Pons (tissue), 1 donor: ENCODE data around the gene FLNB.
"Not testable (repeated sequence)": the region's sequence is repeated elsewhere in the genome, so short reads cannot be mapped to it uniquely, and the experiment has no call there.

Experiments used
- DNase-seq: peaks from one replicate; pipeline ENCODE4 v3.0.0-alpha.2; 2016; ENCODE audit warnings: low spot score

FLNB gene

GRCh38 chr3:57982561-57983243 lies 25.5 kb upstream of the FLNB start:
- peak; percentile 53 for DNase-seq

- DNase-seq, result peak; percentile 83
Observed at GRCh38 chr3:57983734-57984518, 24.3 kb upstream of the FLNB start.

DNA sequence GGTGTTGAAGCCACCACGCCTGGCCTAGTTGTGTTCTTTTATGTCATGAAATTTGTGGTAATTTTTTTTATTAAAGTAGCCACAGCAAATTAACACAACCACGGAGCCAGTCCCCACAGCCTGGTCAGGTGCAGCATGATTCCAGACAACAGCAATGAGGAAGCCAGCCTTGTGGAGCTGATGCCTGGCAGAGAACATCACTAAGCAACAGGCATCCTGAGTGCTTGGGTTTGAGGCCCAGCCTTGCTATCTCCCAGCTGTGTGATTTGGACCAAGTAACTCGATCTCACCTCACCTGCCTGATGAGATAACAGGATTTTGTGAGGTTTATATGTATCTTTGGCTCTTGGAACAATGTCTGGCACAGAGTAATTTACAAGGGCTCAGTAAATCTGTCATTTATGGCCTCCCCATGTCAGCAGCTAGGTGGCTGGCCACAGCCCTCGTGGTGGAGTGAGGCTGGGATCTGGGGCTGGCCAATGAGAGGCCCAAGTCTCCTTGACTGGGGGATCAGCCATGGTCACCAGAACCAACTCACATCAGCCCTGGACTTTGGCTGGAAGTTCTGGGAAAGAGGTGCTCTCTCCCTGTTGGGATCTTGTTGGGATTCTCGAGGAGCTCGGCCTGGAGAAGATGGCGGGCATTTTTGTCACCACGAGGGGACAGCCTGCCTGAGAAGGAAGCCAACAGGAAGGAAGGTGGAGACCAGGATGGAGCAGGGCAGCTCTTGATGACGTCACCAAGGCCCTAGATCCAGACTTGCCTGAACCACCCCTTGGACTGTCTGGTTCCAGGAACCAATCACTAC lies 22.8 kb upstream of the FLNB start:
- DNase-seq, result no peak

- DNase-seq, result no peak
Observed at GRCh38 chr3:57985984-57986246, 22.3 kb upstream of the FLNB start.

GRCh38 chr3:57986261-57986660 lies 22.0 kb upstream of the FLNB start:
- DNase-seq, result no peak

DNA sequence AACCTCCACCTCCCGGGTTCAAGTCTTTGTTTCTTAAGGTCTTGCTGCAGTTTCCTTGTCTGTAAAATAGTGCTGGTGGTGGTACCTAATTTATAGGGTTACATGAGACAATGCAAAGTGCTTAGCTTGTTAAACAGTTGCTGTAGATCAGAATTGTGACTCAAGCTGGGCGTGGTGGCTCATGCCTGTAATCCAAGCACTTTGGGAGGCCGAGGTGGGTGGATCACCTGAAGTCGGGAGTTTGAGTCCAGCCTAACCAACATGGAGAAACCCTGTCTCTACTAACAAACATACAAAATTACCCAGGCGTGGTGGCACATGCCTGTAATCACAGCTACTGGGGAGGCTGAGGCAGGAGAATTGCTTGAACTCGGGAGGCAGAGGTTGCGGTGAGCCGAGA lies 19.0 kb upstream of the FLNB start:
- not testable (repeated sequence) for DNase-seq

DNA sequence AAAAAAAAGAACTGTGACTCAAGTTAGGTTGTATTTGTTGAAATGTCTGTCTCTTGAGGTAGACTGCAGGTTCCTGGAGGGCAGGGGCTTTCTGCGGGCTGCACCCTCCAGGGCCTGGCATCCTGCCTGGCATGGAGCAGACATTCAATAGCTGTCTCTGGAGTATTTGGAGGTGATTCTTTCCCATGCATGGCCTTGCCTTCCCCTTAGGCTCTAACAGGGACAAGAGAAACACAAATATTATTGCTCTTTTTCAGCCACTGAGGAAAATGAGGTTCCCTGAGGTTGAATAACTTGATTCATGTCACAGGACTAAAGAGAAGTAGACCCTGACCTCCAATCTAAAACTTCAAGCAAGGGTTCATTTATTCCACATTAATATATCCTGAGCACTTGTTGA lies 18.6 kb upstream of the FLNB start:
- no peak for DNase-seq

- no peak for DNase-seq
Observed at GRCh38 chr3:57992452-57993213, 15.6 kb upstream of the FLNB start.

DNA sequence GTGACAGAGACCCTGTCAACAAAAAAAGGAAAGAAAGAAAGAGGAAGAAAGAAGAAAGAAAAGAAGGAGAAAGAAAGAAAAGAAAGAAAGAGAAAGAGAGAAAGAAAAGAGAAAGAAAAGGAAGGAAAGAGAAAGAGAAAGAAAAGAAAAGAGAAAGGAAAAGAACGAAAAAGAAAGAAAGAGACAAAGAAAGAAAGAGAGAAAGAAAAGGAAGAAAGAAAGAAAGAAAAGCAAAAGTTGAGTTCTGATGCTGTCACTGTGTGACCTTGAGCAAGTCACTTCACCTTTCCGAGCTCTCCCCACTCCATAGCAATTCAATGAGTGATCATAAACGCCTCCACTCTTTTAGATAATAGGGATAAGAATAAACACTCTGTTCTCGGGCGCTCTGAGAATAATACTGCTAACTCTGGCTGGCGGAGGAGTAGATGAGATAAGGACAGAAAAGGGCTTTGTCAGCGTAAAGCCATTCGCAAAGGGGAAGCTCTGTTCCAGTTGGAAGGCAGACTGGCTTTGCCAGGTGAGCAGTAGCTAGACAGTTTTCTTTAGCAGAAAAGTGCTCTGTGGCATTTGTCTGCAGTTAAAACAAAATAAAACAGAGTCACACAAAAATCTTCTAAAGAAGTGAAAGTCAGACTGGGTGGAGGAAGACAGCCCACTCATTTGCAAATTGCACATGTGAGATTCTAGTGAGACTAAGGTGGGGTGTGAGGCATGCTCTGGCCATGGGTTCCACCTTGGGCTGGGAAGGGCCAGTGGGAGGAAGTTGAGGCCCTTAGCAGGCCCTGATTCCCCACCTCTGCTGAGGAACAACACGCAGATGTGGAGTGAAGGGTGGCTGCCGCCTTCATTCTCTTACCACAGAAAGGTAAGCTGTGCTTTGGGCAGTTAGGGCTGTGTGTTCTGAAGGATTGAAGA lies 9.6 kb upstream of the FLNB start:
- DNase-seq, result no peak

DNA sequence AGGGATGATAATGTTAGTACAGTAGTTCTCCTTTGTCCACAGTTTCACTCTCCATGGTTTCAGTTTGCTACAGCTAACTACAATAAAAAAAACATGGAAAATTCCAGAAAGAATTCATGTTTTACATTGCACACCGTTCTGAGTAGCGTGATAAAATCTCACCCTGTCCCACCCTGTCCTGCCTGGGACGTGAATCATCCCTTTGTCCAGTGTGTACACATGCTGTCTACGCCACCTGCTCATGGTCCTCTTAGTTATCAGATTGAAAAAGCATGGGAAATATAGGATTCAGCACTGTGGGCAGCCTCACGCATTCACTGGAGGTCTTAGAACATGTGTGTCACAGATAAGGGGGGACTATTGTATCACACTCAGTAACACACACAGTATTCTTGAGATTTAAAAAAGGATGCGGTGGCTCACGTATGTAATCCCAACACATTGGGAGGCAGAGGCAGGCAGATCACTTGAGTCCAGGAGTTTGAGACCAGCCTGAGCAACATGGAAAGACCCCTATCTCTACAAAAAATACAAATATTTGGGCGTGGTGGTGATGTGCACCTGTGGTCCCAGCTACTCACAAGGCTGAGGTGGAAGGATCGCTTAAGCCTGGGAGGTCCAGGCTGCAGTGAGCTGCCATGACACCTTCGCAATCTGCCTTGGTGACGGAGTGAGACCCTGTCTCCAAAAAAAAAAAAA lies 8.7 kb upstream of the FLNB start:
- DNase-seq, result no peak

- no peak for DNase-seq
Observed at GRCh38 chr3:58000306-58001085, 7.7 kb upstream of the FLNB start.

- DNase-seq, result no peak
Observed at GRCh38 chr3:58001086-58001467, 7.1 kb upstream of the FLNB start.

DNA sequence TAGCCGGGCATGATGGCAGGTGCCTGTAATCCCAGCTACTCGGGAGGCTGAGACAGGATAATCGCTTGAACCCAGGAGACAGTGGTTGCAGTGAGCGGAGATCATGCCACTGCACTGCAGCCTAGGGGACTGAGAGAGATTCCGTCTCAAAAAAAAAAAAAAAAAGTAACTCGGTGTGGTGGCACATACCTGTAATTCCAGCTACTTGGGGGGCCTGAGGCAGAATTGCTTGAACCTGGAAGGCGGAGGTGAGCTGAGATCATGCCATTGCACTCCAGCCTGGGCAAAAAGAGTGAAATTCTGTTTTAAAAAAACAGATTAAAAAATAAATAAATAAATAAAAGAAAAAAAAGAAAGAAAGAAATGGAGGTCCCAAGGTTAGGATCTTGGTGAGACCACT lies 6.2 kb upstream of the FLNB start:
- no peak for DNase-seq

- DNase-seq, result no peak
Observed at GRCh38 chr3:58003093-58003492, 5.1 kb upstream of the FLNB start.

DNA sequence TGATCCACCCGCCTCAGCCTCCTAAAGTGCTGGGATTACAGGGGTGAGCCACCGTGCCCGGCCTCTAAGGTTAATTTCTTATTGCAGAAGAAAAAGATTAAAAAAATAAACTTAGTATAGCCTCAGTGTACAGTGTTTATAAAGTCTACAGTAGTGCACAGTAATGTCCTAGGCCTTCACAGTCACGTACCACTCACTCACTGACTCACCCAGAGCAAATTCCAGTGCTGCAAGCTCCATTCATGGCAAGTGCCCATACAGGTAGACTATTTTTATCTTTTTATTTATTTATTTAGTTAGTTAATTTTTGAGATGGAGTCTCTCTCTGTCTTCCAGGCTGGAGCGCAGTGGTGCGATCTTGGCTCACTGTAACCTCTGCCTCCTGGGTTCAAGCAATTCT lies 3.2 kb upstream of the FLNB start:
- DNase-seq, result no peak

DNA sequence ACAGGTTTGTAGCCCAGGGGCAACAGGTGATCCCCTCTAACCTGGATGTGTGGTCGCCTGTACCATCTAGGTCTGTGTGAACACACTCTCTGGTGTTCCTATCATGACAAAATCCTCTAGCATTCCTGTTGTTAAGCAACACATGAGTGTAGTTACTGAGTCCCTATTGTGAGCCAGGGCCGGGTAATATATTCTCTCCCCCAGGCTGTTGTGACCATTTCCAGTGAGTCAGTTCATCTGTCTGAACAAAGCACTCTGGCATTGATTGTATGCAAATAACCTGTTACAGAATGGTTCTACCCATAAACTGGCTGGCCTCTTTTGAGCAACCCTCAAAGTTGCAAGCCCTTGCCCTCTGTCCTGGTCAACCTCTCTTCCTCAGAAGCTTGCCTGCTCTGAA lies 2.6 kb upstream of the FLNB start:
- no peak for DNase-seq

GRCh38 chr3:58006661-58007060 lies 1.6 kb upstream of the FLNB start:
- DNase-seq, result no peak

DNA sequence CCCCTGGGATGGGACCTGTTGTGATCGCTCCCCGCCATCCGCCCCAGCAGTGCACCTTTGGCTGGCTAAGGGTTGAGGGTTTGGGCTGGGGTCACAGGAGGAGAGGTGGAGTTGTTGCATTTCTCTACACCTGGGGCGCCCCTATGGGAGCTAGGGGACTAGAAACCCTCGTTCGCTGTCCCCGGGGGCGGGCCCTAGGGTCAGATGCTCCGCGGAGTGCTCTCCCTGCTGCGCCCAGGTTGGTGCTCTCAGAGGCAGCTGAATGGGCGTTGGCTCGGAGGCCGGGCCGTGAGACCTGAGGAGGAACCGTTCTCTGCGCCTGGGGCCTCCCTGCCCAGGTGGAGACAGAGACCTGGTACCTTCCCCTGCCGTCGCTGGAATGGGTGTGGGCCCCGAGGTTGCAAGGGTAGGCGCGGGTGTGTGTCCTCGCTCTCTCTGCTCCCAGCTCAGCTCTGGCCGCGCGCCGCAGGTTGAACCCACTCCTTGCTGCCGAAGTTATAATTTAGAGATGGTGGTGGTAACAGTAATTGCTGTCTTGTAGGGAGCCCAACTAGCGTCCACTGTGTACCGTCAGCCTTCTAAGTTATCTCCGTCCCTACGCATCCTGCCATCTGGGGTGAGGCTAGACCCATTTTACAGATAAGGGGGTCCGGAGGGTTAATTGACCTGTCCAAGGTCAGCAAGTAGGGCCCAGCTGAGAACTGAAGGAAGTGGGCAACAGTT lies 965 bp downstream of the FLNB start:
- DNase-seq, result no peak
